Ectodermal cell (in vitro differentiated cells): ENCODE results near the gene SPATS2.
A peak's percentile ranks its signal among the peaks of the same experiment; 100 is the strongest.

Experiments
- H3K27ac ChIP-seq: 2 replicates; pipeline ENCODE4 v1.7.0; 2013; ENCODE audit warnings: mild to moderate bottlenecking, low read depth, low read length; ENCODE audit not compliant: insufficient read depth, poor library complexity, severe bottlenecking
- H3K27me3 ChIP-seq: 2 replicates; pipeline ENCODE4 v1.7.0; 2013; ENCODE audit warnings: mild to moderate bottlenecking, low read length; ENCODE audit not compliant: insufficient read depth, control insufficient read depth, poor library complexity, severe bottlenecking
- H3K36me3 ChIP-seq: one replicate; pipeline ENCODE4 v1.7.0; 2013; ENCODE audit warnings: low read length; ENCODE audit not compliant: control insufficient read depth, insufficient read depth
- H3K4me1 ChIP-seq: one replicate; pipeline ENCODE4 v1.7.0; 2013; ENCODE audit warnings: low read length; ENCODE audit not compliant: control insufficient read depth, insufficient read depth
- H3K4me3 ChIP-seq: 2 replicates; pipeline ENCODE4 v1.7.0; 2013; ENCODE audit warnings: low read depth, low read length, control low read depth; ENCODE audit not compliant: insufficient read depth
- H3K9me3 ChIP-seq: 2 replicates; pipeline ENCODE4 v1.7.0; 2013; ENCODE audit warnings: mild to moderate bottlenecking, low read length, moderate library complexity; ENCODE audit not compliant: control insufficient read depth
- WGBS, 2 experiments: methylation state at CpG; one replicate each; pipeline ENCODE4 v1.1.7; 2013; ENCODE audit warnings: missing lambda C conversion rate in 2 of 2; 5-methylcytosine and 5-hydroxymethylcytosine counted together

SPATS2 gene

GRCh38 chr12:49543914-49544815 is 176.9 kb downstream of the SPATS2 start:
- Histone ChIP-seq H3K36me3 (no peaks in the 10 kb centered on the region), H3K4me3 (no peak overlapping the region), H3K4me1 (peaks cover 9% of the 10 kb centered on the region), H3K27ac (no peak overlapping the region), H3K27me3 (peaks cover 99% of the 10 kb centered on the region), H3K9me3 (no peaks in the 10 kb centered on the region)
- WGBS, 2 experiments = 14 to 15% methylated on average over 39 of the region's 39 CpGs

- Histone ChIP-seq H3K4me3 (no peak overlapping the region), H3K9me3 (no peaks in the 10 kb centered on the region), H3K27ac (no peak overlapping the region), H3K4me1 (peaks cover 10% of the 10 kb centered on the region), H3K27me3 (peaks cover 98% of the 10 kb centered on the region), H3K36me3 (no peaks in the 10 kb centered on the region)
- WGBS, 2 experiments = 80 to 86% methylated on average over 4 of the region's 4 CpGs
Observed at GRCh38 chr12:49545815-49546214, 178.6 kb downstream of the SPATS2 start.

GRCh38 chr12:49546481-49546880 is 179.2 kb downstream of the SPATS2 start:
- H3K9me3 ChIP-seq = no peaks in the 10 kb centered on the region
- no peaks in the 10 kb centered on the region for H3K36me3 ChIP-seq
- H3K27me3 ChIP-seq = peaks cover 94% of the 10 kb centered on the region
- 68 to 71% methylated on average over 3 of the region's 3 CpGs for WGBS, 2 experiments
- H3K4me1 ChIP-seq = peaks cover 9% of the 10 kb centered on the region
- no peak overlapping the region for H3K4me3 ChIP-seq
- no peak overlapping the region for H3K27ac ChIP-seq

DNA sequence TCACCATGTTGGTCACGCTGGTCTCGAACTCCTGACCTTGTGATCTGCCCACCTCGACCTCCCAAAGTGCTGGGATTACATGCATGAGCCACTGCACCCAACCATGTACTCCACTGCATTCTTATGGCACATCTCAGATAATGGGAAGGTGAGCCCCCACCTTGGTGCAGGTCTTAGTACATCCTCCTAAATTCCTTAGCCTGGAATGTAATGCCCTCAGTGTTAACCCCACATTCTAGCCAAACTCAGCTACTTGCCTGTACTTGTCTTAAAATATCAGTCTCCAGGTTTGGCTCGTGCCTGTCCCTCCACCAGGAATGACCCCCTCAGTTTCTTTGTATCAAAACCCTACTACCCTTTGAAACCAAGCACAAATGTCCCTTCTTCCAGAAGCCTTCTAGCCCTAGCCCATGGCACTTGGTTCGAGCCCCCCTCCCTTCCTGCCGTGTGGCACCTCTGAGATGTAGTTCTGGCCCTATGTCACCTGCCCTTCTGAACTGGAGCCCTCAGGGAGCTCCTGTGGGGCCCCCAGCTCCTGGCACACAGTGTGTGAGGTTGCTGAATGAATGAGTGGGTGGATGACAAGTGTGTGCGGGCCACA is 179.9 kb downstream of the SPATS2 start:
- Histone ChIP-seq H3K27me3 (peaks cover 87% of the 10 kb centered on the region), H3K4me3 (no peak overlapping the region), H3K9me3 (no peaks in the 10 kb centered on the region), H3K36me3 (no peaks in the 10 kb centered on the region), H3K4me1 (peaks cover 9% of the 10 kb centered on the region), H3K27ac (no peak overlapping the region)
- 79 to 89% methylated on average over 7 of the region's 7 CpGs for WGBS, 2 experiments

- H3K4me3 ChIP-seq = peak overlapping the region; percentile 28
- WGBS, 2 experiments = 81 to 85% methylated on average over 8 of the region's 8 CpGs
- H3K9me3 ChIP-seq = no peaks in the 10 kb centered on the region
- peaks cover 9% of the 10 kb centered on the region for H3K4me1 ChIP-seq
- no peak overlapping the region for H3K27ac ChIP-seq
- peaks cover 74% of the 10 kb centered on the region for H3K27me3 ChIP-seq
- no peaks in the 10 kb centered on the region for H3K36me3 ChIP-seq
Observed at GRCh38 chr12:49548481-49548821, 181.2 kb downstream of the SPATS2 start.

DNA sequence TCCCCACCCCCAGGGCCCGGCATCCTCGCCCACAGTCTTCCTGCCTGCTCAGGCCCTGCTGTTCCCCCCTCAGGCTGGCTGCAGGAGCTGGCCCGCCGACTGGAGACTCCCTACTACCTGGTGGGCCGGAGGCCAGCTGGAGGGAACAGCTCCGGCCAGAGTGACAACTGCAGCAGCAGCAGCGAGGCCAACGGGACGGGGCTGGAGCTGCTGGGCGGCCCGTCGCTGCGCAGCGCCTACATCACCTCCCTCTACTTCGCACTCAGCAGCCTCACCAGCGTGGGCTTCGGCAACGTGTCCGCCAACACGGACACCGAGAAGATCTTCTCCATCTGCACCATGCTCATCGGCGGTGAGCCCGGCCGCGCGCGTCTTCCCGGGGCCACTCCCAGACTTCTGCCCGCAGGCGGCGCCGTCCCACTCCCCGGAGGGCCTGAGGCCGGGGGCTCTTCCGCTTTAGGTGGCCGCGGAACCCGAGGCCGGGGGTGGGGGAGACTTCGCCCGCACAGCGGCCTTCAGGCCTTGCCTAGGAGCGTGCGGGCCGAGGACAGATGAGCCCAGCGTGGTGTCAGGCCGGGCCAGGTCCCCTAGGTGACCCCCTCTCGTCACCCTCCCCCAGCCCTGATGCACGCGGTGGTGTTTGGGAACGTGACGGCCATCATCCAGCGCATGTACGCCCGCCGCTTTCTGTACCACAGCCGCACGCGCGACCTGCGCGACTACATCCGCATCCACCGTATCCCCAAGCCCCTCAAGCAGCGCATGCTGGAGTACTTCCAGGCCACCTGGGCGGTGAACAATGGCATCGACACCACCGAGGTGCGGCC is 181.8 kb downstream of the SPATS2 start:
- H3K36me3 ChIP-seq = no peaks in the 10 kb centered on the region
- H3K4me1 ChIP-seq = peaks cover 9% of the 10 kb centered on the region
- H3K27me3 ChIP-seq = peaks cover 68% of the 10 kb centered on the region
- WGBS, 2 experiments = 30 to 31% methylated on average over 70 of the region's 70 CpGs
- H3K4me3 ChIP-seq = peak overlapping the region; percentile 28
- H3K9me3 ChIP-seq = no peaks in the 10 kb centered on the region
- H3K27ac ChIP-seq = no peak overlapping the region

DNA sequence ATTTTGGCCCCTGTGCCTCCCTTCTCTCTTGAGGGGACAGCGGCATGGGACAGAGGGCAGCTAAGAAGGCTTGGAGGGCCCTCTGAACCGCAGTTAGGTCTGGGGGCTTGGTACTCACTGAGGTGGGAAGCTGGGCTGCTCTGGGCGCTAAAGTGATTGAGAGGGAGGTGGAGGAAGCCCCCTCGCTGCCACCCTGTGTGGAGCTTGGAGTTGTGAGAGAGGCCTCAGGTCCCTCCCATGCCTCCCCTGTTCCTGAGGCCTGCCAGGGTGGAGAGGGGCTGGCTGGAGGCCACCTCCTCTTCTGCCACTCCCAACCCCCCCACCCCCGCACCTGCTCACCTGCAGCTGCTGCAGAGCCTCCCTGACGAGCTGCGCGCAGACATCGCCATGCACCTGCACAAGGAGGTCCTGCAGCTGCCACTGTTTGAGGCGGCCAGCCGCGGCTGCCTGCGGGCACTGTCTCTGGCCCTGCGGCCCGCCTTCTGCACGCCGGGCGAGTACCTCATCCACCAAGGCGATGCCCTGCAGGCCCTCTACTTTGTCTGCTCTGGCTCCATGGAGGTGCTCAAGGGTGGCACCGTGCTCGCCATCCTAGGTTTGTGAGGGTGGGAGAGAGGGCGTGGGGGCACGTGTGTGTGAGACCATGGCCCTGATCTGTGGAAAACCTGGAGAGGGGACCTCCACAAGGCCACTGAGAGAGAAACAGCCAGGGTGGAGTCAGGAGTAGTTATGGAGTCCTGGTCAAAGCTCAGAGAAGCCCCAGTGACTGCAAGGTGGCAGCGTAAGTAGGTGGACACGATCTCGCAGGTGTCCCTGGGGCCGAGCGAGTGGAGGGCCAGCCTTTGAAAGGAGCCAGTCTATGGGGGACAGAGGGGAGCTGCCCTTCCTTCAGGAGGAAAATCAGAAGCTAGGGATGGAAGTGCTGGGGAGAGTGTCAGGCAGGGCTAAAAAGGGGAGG is 182.8 kb downstream of the SPATS2 start:
- H3K4me3 ChIP-seq = no peak overlapping the region
- 94 to 96% methylated on average over 28 of the region's 28 CpGs for WGBS, 2 experiments
- H3K27me3 ChIP-seq = peaks cover 58% of the 10 kb centered on the region
- peaks cover 9% of the 10 kb centered on the region for H3K4me1 ChIP-seq
- H3K36me3 ChIP-seq = no peaks in the 10 kb centered on the region
- no peak overlapping the region for H3K27ac ChIP-seq
- no peaks in the 10 kb centered on the region for H3K9me3 ChIP-seq

GRCh38 chr12:49550693-49551252 is 183.5 kb downstream of the SPATS2 start:
- Histone ChIP-seq H3K4me1 (peaks cover 9% of the 10 kb centered on the region), H3K9me3 (no peaks in the 10 kb centered on the region), H3K27ac (no peak overlapping the region), H3K27me3 (peaks cover 51% of the 10 kb centered on the region), H3K36me3 (no peaks in the 10 kb centered on the region), H3K4me3 (no peak overlapping the region)
- WGBS, 2 experiments = 84 to 88% methylated on average over 6 of the region's 6 CpGs

DNA sequence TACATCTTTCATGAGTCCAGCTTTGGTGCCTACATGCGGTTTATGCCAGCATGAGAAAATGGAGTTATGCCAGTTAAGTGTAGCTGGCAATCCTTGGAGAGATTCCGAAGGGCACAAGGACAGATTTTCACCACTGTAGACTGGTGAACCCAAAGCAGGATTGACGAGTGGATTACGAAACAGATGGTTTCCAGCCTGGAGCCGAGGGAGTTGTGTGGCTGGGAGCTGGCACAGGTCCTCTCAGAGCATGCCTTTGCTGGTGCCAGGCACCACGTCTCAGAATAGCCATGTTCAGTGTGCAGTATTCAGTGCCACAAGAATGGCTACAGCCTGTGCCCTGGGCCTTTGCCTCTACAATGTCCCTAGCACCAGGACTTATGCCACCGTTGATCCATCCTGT is 184.8 kb downstream of the SPATS2 start:
- Histone ChIP-seq H3K27me3 (peaks cover 39% of the 10 kb centered on the region), H3K36me3 (no peaks in the 10 kb centered on the region), H3K4me3 (no peak overlapping the region), H3K4me1 (peaks cover 9% of the 10 kb centered on the region), H3K9me3 (no peaks in the 10 kb centered on the region), H3K27ac (no peak overlapping the region)
- WGBS, 2 experiments = 92 to 93% methylated on average over 7 of the region's 7 CpGs
